Erythroblast (primary cell): ENCODE data around the gene WRAP73.

Experiments used
- GATA1 ChIP-seq: IDR thresholded peaks from 2 replicates; pipeline ENCODE4 v1.6.1; 2011; ENCODE audit warnings: low read depth, mild to moderate bottlenecking, control low read depth, low read length, moderate library complexity
- POLR2A ChIP-seq: IDR thresholded peaks from 2 replicates; pipeline ENCODE4 v1.6.1; 2011; ENCODE audit warnings: mild to moderate bottlenecking, low read length

GRCh38 chr1:3638676-3639075 lies 11.2 kb downstream of the WRAP73 start:
- TF ChIP-seq POLR2A (no peak), GATA1 (no peak)
